HG03558 (cell line): ENCODE measurements around the gene SLC35A3.
A peak's percentile ranks its signal among the peaks of the same experiment; 100 is the strongest.
"Not testable (repeated sequence)": the region's sequence is repeated elsewhere in the genome, so short reads cannot be mapped to it uniquely, and the experiment has no call there.

Experiments used
- ATAC-seq: cut with Tn5 transposase; IDR thresholded peaks from one replicate; pipeline ENCODE4 v1.9.1; 2021; ENCODE audit warnings: moderate number of reproducible peaks; ENCODE audit not compliant: unreplicated experiment; ENCODE audit errors: extremely low read depth

Gene SLC35A3

GRCh38 chr1:99969729-99970621 lies at the start of gene SLC35A3:
TSS of gene SLC35A3 (plus strand) at chr1:99969996. CDS start at chr1:99993555, 23,559 bp downstream.
- peak; percentile 76 for ATAC-seq

DNA sequence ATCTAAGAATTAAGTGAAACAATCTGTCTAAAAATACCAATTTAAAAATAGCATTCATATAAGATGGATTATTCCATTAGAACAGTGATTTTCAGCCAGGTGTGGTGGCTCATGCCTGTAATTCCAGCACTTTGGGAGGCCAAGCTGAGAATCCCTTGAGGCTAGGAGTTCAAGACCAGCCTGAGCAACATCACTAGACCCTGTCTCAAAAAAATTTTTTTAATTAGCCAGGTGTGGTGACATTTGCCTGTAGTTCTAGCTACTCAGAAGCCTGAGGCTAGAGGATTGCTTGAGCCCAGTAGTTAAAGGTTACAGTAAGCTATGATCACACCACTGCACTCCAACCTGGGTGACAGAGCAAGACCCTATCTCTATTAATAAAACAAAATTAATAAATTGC lies 35.0 kb upstream of the SLC35A3 start:
- no peak for ATAC-seq

GRCh38 chr1:99935534-99935933 lies 34.3 kb upstream of the SLC35A3 start:
- ATAC-seq = no peak

- no peak for ATAC-seq
Observed at GRCh38 chr1:99936071-99936470, 33.7 kb upstream of the SLC35A3 start.

DNA sequence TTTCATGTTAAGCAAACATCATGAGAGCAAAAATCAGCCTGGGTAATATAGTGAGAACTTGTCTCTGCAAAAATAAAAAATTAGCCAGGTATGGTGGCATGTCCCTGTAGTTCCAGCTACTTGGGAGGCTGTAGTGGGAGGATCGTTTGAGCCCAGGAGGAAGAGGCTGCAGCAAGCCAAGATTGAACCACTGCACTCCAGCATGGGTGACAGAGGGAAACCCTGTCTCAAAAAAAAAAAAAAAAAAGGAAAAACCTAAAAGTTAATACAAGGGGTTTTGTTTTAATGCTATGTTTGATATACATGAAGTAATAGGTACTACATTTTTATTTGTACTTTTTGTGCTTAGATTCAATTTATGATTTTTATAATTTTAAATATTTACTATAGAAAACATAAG lies 27.1 kb upstream of the SLC35A3 start:
- ATAC-seq = no peak

- ATAC-seq = no peak
Observed at GRCh38 chr1:99943223-99943794, 26.5 kb upstream of the SLC35A3 start.

DNA sequence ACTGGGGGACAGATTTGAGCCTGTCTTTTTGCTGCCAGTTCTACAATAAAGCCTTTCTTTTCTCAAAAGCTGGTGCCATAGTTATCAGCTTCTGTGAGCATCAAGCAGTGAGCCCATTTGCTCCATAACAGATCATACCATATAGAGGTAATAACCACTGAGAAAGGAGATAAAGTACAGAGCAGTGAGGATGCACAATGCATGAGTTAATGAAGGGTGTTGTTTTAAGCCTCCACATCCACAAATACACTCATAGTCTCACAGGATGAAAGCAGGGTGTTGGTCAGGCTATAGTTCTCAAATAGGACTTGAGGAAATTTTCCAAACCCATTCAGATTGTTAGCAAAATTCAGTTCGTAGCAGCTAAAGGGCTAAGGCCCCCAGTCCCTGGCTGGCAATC lies 25.6 kb upstream of the SLC35A3 start:
- ATAC-seq = no peak

DNA sequence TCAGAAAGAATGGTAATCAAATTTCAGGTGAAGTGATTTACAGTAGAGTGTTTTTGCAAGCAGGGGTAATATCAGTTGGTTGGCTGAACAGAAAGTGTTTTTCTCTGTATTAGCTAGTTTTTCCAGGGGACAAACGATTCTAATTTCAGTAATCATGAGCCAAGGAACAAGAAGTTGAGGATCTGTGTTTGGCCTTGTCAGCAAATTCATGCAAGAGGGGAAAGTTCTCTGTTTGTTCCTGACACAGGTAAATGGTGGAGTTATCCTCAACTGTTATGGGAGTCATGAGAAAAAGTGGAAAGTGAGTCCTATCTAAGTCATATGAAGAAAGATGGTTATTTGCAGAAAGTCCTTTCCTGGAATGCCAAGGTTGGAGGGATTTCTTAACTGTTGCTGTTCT lies 24.6 kb upstream of the SLC35A3 start:
- ATAC-seq = no peak

DNA sequence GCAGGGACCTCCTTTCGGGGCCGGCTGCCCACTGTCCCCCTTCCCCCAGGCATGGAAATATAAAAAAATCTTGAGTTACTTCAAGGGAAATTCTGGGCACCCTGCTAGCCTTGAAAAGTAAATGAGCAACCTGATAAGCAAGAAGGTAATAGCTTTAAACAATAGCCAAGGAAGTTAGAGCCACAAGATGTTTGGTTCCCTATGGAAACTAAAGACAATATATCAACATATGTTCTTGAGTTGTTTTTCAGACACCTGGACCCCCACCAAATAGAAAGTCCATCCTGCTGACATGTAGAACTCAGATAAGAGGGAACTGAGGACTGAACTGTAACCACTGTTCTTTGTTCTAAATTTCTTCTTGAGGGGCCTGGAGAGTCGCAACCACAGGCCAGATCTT lies 19.3 kb upstream of the SLC35A3 start:
- no peak for ATAC-seq

GRCh38 chr1:99952522-99952921 lies 17.3 kb upstream of the SLC35A3 start:
- ATAC-seq = no peak

DNA sequence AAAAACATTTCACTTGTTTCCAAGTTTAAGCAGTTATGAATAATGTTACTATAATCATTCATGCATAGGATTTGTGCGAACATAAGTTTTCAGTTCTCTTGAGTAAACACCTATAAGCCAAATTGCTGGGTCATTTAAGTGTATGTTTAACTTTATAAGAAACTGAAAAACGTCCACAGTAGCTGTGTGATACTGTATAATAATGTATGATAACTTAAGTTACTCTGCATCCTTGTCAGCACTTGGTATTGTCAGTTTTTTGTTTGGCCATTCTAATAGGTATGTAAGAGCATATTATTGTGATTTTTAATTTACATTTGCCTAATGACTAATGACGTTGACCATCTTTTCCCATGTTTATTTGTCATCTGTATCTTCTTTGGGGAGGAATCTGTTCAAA lies 14.4 kb upstream of the SLC35A3 start:
- no peak for ATAC-seq

DNA sequence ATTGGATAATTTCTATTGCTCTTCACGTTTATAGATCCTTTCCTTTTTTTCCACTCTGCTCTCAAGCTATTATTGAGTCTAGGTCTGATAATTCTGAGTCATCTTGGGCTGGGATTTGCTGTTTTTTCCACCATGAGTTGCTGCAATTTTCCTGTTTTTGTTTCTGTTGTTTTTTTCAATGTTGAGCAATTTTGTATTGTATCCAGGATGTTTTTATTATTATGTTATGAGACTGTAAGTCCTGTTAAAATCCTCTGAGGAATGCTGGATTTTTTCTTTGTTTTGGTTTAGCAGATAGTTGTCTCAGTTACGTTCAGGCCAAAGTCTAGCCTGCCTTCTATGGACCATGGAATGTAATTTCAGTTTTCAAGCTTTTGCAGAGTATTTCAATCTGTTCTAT lies 13.0 kb upstream of the SLC35A3 start:
- no peak for ATAC-seq

DNA sequence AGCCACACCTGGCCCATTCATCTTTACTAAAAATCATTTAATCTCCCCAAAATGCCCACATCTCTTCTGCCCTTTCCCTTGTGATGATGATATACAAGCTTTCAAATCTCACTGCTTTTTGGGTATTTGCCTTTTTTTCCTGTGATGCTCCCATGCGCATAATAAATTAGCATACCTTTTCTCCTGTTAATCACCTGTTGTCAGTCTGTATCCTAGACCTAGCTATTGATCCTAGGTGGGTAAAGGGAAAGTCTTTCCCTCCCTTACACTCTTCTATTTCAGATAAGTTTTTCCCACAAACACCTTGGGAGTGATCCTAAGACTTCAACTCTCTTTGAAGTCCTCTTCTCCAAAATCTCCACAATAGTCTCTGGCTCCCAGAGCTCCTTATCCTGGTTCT lies 12.0 kb upstream of the SLC35A3 start:
- no peak for ATAC-seq

DNA sequence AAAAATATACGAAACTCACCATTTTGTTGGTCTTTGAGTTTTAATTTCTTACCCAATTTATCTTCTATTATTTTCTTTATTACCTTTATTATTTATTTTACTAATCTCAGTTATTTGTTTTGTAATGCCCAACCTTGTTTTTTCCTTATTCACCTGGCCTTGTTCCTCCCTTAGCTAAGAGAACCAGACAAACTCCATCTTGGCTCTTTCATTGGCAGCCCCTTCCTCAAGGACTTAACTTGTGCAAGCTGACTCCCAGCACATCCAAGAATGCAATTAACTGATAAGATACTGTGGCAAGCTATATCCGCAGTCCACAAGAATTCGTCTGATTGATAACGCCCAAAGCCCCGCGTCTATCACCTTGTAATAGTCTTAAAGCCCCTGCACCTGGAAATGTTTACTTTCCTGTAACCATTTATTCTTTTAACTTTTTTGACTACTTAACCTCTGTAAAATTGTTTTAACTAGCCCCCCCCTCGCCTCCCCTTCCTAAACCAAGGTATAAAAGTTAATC lies 10.5 kb upstream of the SLC35A3 start:
- ATAC-seq = not testable (repeated sequence)

- not testable (repeated sequence) for ATAC-seq
Observed at GRCh38 chr1:99960260-99960659, 9.5 kb upstream of the SLC35A3 start.

- ATAC-seq = no peak
Observed at GRCh38 chr1:99963041-99963795, 6.6 kb upstream of the SLC35A3 start.

GRCh38 chr1:99964806-99965205 lies 5.0 kb upstream of the SLC35A3 start:
- ATAC-seq = no peak

DNA sequence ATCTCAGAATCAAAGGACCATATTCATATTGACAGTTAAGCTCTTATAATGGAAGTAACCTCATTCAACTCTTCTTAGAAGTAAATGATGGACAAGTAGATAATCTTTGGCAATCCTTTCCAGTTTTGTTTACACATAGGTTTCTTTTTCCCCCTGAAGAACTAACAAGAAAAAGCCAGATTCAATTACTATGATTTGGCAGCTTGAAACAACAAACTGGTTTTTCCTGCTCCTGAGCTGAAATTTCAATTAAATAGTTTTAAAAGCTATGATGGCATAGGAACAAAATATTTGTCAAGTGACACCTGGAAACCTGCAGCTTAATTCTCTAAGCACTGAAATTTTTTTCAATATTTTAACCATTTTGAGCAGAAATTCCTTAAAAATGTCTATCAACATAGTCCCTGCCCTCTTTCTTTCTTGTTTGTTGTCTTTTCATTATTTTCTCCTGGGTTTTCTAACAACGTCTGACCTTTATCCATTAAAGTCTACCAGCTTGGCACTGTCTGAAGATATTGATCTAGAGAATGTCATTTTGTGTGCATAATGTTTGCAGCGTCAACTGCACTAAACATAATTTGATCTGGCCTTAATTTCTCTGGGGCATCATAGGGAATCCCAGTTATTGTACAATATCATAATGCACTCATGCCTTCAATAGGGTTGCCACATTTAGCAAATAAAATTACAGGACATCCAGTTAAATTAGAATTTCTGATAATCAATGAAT lies 4.0 kb upstream of the SLC35A3 start:
- ATAC-seq = no peak

- no peak for ATAC-seq
Observed at GRCh38 chr1:99968214-99968613, 1.6 kb upstream of the SLC35A3 start.

- ATAC-seq = peak; percentile 7
Observed at GRCh38 chr1:99969260-99969728, 502 bp upstream of the SLC35A3 start.
